ENCODE measurements around the gene NKAIN1. TPM values are rescaled to one million over a fixed set of nuclear protein-coding genes. Genes with fewer than 3 reads are reported as not detected.
A peak's percentile ranks its signal among the peaks of the same experiment; 100 is the strongest.

NKAIN1 gene
- polyA plus RNA-seq, 10 donors = 1.5 to 2.7 (median 2.0) TPM

- no peak for DNase-seq
Observed at GRCh38 chr1:31234123-31234708, 5.5 kb downstream of the NKAIN1 start.

GRCh38 chr1:31232689-31233088, 7.0 kb downstream of the NKAIN1 start:
- no peak for DNase-seq

- DNase-seq = no peak
Observed at GRCh38 chr1:31231802-31232201, 7.9 kb downstream of the NKAIN1 start.

GRCh38 chr1:31230378-31230777, 9.3 kb downstream of the NKAIN1 start:
- no peak for DNase-seq

GRCh38 chr1:31228986-31229385, 10.7 kb downstream of the NKAIN1 start:
- DNase-seq = no peak

GRCh38 chr1:31227891-31228568, 11.7 kb downstream of the NKAIN1 start:
- no peak for DNase-seq

GRCh38 chr1:31224068-31224467, 15.6 kb downstream of the NKAIN1 start:
- DNase-seq = no peak

GRCh38 chr1:31222176-31222575, 17.5 kb downstream of the NKAIN1 start:
- DNase-seq = no peak

- DNase-seq = no peak
Observed at GRCh38 chr1:31221072-31221471, 18.6 kb downstream of the NKAIN1 start.

- DNase-seq = no peak
Observed at GRCh38 chr1:31219489-31219888, 20.2 kb downstream of the NKAIN1 start.

- DNase-seq = no peak
Observed at GRCh38 chr1:31218705-31219104, 21.0 kb downstream of the NKAIN1 start.

GRCh38 chr1:31216016-31216415, 23.7 kb downstream of the NKAIN1 start:
- DNase-seq = peak; percentile 18 to 78 (median 67)

GRCh38 chr1:31215065-31215570, 24.6 kb downstream of the NKAIN1 start:
- peak in 1 of 3 donors; percentile 29 for DNase-seq

- no peak for DNase-seq
Observed at GRCh38 chr1:31214316-31215064, 25.2 kb downstream of the NKAIN1 start.

- DNase-seq = no peak
Observed at GRCh38 chr1:31208361-31208945, 31.2 kb downstream of the NKAIN1 start.

- no peak for DNase-seq
Observed at GRCh38 chr1:31207569-31207968, 32.1 kb downstream of the NKAIN1 start.

GRCh38 chr1:31207046-31207445, 32.6 kb downstream of the NKAIN1 start:
- no peak for DNase-seq

GRCh38 chr1:31203215-31203614, 36.5 kb downstream of the NKAIN1 start:
- DNase-seq = no peak

GRCh38 chr1:31201931-31202360, 37.7 kb downstream of the NKAIN1 start:
- no peak for DNase-seq

- no peak for DNase-seq
Observed at GRCh38 chr1:31199949-31200348, 39.7 kb downstream of the NKAIN1 start.

- DNase-seq = no peak
Observed at GRCh38 chr1:31199236-31199790, 40.4 kb downstream of the NKAIN1 start.

- DNase-seq = no peak
Observed at GRCh38 chr1:31198600-31198999, 41.1 kb downstream of the NKAIN1 start.

All from muscle of back (tissue), 11 donors.